SK-N-SH treated with all-trans-retinoic acid at 6 μM for 48 hours (cell line): Measurements from ENCODE around the gene SAT1.

ENCODE experiments used
- BACH2 ChIP-seq: fragments of 250-450 bp; sonication (Bioruptor Pico); IDR thresholded peaks from 2 replicates; pipeline ENCODE4 v1.9.0; 2021; ENCODE audit warnings: mild to moderate bottlenecking, borderline replicate concordance
- CREB5 ChIP-seq: fragments of 250-450 bp; sonication (Bioruptor Pico); IDR thresholded peaks from 2 replicates; pipeline ENCODE4 v1.5.1; 2020; ENCODE audit warnings: low read depth, mild to moderate bottlenecking, moderate library complexity
- GLIS3 ChIP-seq: fragments of 250-450 bp; sonication (Bioruptor Pico); IDR thresholded peaks from 2 replicates; pipeline ENCODE4 v1.5.0; 2020; ENCODE audit warnings: mild to moderate bottlenecking, moderate library complexity
- ISL1 ChIP-seq: fragments of 250-450 bp; sonication (Bioruptor Pico); IDR thresholded peaks from 2 replicates; pipeline ENCODE4 v2.1.2; 2022; ENCODE audit warnings: mild to moderate bottlenecking, moderate library complexity
- POU6F1 ChIP-seq: fragments of 250-450 bp; sonication (Bioruptor Pico); IDR thresholded peaks from 2 replicates; pipeline ENCODE4 v1.8.0; 2021; ENCODE audit warnings: low read depth, mild to moderate bottlenecking, moderate library complexity, borderline replicate concordance
- PPARA ChIP-seq: fragments of 250-450 bp; sonication (Bioruptor Pico); IDR thresholded peaks from 2 replicates; pipeline ENCODE4 v1.5.0; 2020; ENCODE audit warnings: mild to moderate bottlenecking, borderline replicate concordance
- RARB ChIP-seq: fragments of 250-450 bp; sonication (Bioruptor Pico); IDR thresholded peaks from 2 replicates; pipeline ENCODE4 v1.8.0; 2021; ENCODE audit warnings: mild to moderate bottlenecking, moderate library complexity
- SNAI2 ChIP-seq: fragments of 250-450 bp; sonication (Bioruptor Pico); IDR thresholded peaks from 2 replicates; pipeline ENCODE4 v1.5.0; 2020; ENCODE audit warnings: mild to moderate bottlenecking, moderate library complexity
- TCF4 ChIP-seq: fragments of 250-450 bp; sonication (Bioruptor Pico); IDR thresholded peaks from 2 replicates; pipeline ENCODE4 v1.8.0; 2021; ENCODE audit warnings: mild to moderate bottlenecking, moderate library complexity, borderline replicate concordance
- ZFP3 ChIP-seq: fragments of 250-450 bp; sonication (Bioruptor Pico); IDR thresholded peaks from 2 replicates; pipeline ENCODE4 v1.5.0; 2020; ENCODE audit warnings: mild to moderate bottlenecking, moderate library complexity
- ZFP30 ChIP-seq: fragments of 450-650 bp; formaldehyde crosslinking; IDR thresholded peaks from 2 replicates; pipeline ENCODE4 v1.5.0; 2022; ENCODE audit warnings: mild to moderate bottlenecking, moderate library complexity
- ZNF70 ChIP-seq: fragments of 450-650 bp; formaldehyde crosslinking; IDR thresholded peaks from 2 replicates; pipeline ENCODE4 v1.5.0; 2020; ENCODE audit warnings: mild to moderate bottlenecking, moderate library complexity
- ZNF8 ChIP-seq: fragments of 450-650 bp; formaldehyde crosslinking; IDR thresholded peaks from 2 replicates; pipeline ENCODE4 v1.5.0; 2020; ENCODE audit warnings: mild to moderate bottlenecking, moderate library complexity
- TF ChIP-seq, protein P1 (sequence below): fragments of 250-450 bp; sonication (Bioruptor Pico); IDR thresholded peaks from 2 replicates; pipeline ENCODE4 v1.8.0; 2020; ENCODE audit warnings: mild to moderate bottlenecking, moderate library complexity, borderline replicate concordance

DNA sequence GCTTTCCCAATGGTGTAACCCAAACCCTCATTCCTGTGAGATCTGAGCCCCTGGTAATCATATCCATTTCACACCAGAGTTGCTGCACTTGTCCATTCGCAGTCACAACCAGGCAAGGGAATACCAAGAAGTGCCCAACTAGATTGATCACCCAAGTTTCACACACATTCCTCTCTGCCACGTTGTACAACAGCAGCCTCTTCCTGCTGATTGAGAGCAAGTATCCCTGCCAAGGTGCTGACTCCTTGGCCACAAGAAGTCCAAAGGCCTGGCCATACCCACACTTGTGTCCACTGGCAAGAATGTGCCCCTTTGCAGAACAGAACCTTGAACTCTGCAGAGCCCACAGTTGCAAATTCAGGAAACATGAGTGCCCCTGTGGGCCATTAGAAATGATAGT is 33.4 kb upstream of the SAT1 start:
- TF ChIP-seq, protein P1, sequence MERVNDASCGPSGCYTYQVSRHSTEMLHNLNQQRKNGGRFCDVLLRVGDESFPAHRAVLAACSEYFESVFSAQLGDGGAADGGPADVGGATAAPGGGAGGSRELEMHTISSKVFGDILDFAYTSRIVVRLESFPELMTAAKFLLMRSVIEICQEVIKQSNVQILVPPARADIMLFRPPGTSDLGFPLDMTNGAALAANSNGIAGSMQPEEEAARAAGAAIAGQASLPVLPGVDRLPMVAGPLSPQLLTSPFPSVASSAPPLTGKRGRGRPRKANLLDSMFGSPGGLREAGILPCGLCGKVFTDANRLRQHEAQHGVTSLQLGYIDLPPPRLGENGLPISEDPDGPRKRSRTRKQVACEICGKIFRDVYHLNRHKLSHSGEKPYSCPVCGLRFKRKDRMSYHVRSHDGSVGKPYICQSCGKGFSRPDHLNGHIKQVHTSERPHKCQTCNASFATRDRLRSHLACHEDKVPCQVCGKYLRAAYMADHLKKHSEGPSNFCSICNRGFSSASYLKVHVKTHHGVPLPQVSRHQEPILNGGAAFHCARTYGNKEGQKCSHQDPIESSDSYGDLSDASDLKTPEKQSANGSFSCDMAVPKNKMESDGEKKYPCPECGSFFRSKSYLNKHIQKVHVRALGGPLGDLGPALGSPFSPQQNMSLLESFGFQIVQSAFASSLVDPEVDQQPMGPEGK (CRISPR knock-in tag), result no peak
- no peak for TF ChIP-seq ZFP3 (CRISPR knock-in tag)
- no peak for TF ChIP-seq ZNF70 (CRISPR knock-in tag)
- no peak for TF ChIP-seq PPARA (CRISPR knock-in tag)
- no peak for TF ChIP-seq SNAI2 (CRISPR knock-in tag)
- no peak for TF ChIP-seq POU6F1
- TF ChIP-seq ZFP30, result no peak
- TF ChIP-seq RARB (CRISPR knock-in tag), result no peak
- TF ChIP-seq BACH2 (CRISPR knock-in tag), result no peak
- no peak for TF ChIP-seq ZNF8
- TF ChIP-seq CREB5 (CRISPR knock-in tag), result no peak
- no peak for TF ChIP-seq GLIS3 (CRISPR knock-in tag)
- TF ChIP-seq TCF4 (CRISPR knock-in tag), result no peak
- no peak for TF ChIP-seq ISL1
